CD8-positive, alpha-beta memory T cell (primary cell): ENCODE data around the gene SHTN1. TPM values are rescaled to one million over a fixed set of nuclear protein-coding genes. Genes with fewer than 3 reads are reported as not detected.

Experiments
- CTCF ChIA-PET: fragments of 350-600 bp; sonication (Branson Sonifier 250); formaldehyde crosslinking; loops from one replicate; lab custom pipeline; 2021; ENCODE audit warnings: antibody characterized with exemption; lab: Charles Lee
- POLR2A ChIA-PET: fragments of 350-600 bp; sonication (Branson Sonifier 250); formaldehyde crosslinking; loops from one replicate; lab custom pipeline; 2021; ENCODE audit warnings: antibody characterized with exemption; lab: Charles Lee
- DNase-seq, 5 donors: peaks; one replicate each; pipeline versions ENCODE4 v3.0.0 to v3.0.0-alpha.2; 2020 to 2022; ENCODE audit warnings: mixed read lengths in 1 of 5
- H3K27ac ChIP-seq: one replicate; pipeline ENCODE4 v1.7.0; 2013; ENCODE audit warnings: low read depth, mild to moderate bottlenecking, low read length, moderate library complexity
- H3K27me3 ChIP-seq: 2 replicates; pipeline ENCODE4 v1.7.0; 2013; ENCODE audit warnings: low read length, mild to moderate bottlenecking; ENCODE audit not compliant: insufficient read depth, poor library complexity, severe bottlenecking
- H3K36me3 ChIP-seq: 2 replicates; pipeline ENCODE4 v1.7.0; 2013; ENCODE audit warnings: mild to moderate bottlenecking, low read length, moderate library complexity; ENCODE audit not compliant: insufficient read depth
- H3K4me1 ChIP-seq: 2 replicates; pipeline ENCODE4 v1.7.0; 2013; ENCODE audit warnings: mild to moderate bottlenecking, low read length, moderate library complexity; ENCODE audit not compliant: insufficient read depth
- H3K4me3 ChIP-seq: 2 replicates; pipeline ENCODE4 v1.7.0; 2013; ENCODE audit warnings: mild to moderate bottlenecking, low read length
- H3K9me3 ChIP-seq: 2 replicates; pipeline ENCODE4 v1.7.0; 2013; ENCODE audit warnings: mild to moderate bottlenecking, low read length
- H3K27ac Mint-ChIP-seq, 8 donors: one replicate each; pipeline ENCODE4 v1.8.0; 2020 to 2021; ENCODE audit warnings: mixed read lengths in 8 of 8, mild to moderate bottlenecking in 6 of 8, inconsistent platforms in 3 of 8, moderate library complexity in 3 of 8
- H3K27me3 Mint-ChIP-seq, 2 donors: one replicate each; pipeline ENCODE4 v1.8.0; 2020 to 2021; ENCODE audit warnings: mixed read lengths in 2 of 2, mild to moderate bottlenecking in 1 of 2, moderate library complexity in 1 of 2
- H3K36me3 Mint-ChIP-seq, 3 donors: one replicate each; pipeline ENCODE4 v1.8.0; 2020 to 2021; ENCODE audit warnings: mixed read lengths in 3 of 3, inconsistent platforms in 1 of 3, mild to moderate bottlenecking in 1 of 3
- H3K4me1 Mint-ChIP-seq, 3 donors: one replicate each; pipeline ENCODE4 v1.8.0; 2020 to 2021; ENCODE audit warnings: mixed read lengths in 3 of 3, inconsistent platforms in 1 of 3, mild to moderate bottlenecking in 1 of 3
- H3K4me3 Mint-ChIP-seq, 7 donors: one replicate each; pipeline ENCODE4 v1.8.0; 2020 to 2021; ENCODE audit warnings: mixed read lengths in 7 of 7, mild to moderate bottlenecking in 6 of 7, moderate library complexity in 4 of 7, inconsistent platforms in 2 of 7
- H3K9me3 Mint-ChIP-seq, 5 donors: one replicate each; pipeline ENCODE4 v1.8.0; 2020 to 2022; ENCODE audit warnings: mixed read lengths in 5 of 5, mild to moderate bottlenecking in 3 of 5, moderate library complexity in 2 of 5, inconsistent platforms in 1 of 5
- polyA plus RNA-seq: library from polyadenylated mRNA; unstranded; fragments of 300-500 nt; fragmentation: Illumina TruSeq; gene quantifications from one replicate; pipeline ENCODE4 v1.2.3, GENCODE V29; 2021
- total RNA-seq, 2 experiments: library from RNA; stranded (reverse); gene quantifications; one replicate each; pipeline ENCODE4 v1.2.3, GENCODE V29; 2021

Gene SHTN1
- total and polyA plus RNA-seq, 3 experiments from 2014 or later, result 0.28 to 0.38 TPM; not detected in 1

DNA sequence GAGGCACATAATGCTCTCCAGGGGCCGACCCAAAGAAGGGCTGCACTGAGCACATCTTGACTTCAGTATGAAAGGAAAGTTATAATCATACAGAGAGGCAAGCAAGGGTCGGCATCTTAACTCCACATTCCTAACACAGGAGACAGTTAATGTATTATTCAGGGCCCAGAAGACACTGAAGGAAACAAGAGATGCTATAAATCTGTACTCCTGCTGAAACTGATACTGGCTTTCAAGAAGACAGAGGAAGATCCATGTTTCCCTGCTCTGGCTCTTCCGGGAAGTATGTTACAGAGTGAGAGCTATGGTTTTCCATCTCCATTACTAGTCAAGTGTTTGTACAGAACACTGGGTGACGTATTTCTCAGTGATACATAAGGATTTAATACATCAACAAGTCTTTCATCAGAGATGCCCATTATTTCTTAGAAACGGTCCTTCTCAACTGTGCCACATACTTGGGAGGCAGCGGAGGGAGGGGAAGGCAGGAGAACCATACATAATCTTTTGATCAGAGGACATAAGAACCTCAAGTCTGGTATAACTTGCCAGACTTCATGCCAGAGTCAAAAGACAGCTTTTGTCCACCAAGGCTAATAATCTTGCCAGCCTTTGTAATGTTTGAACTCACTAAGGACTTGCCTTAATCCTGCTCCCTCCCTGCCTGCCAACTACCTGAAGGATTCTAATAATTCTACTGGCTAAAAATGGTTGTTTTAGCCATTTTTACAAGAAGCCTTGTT is 97.6 kb downstream of the SHTN1 start:
- no peak overlapping the region for H3K27ac Mint-ChIP-seq
- DNase-seq, result no peak
- Histone ChIP-seq H3K9me3 (no peaks in the 10 kb centered on the region), H3K27ac (no peak overlapping the region), H3K36me3 (no peaks in the 10 kb centered on the region), H3K27me3 (no peaks in the 10 kb centered on the region), H3K4me1 (no peaks in the 10 kb centered on the region), H3K4me3 (no peak overlapping the region)
- H3K27me3 Mint-ChIP-seq, result no peaks in the 10 kb centered on the region
- H3K4me3 Mint-ChIP-seq, result no peak overlapping the region
- H3K4me1 Mint-ChIP-seq, result no peaks in the 10 kb centered on the region
- H3K36me3 Mint-ChIP-seq, result no peaks in the 10 kb centered on the region
- POLR2A ChIA-PET, result no interaction called here
- CTCF ChIA-PET, result no interaction called here
- peaks cover 0 to 3% (median 0%) of the 10 kb centered on the region in 5 donors for H3K9me3 Mint-ChIP-seq

DNA sequence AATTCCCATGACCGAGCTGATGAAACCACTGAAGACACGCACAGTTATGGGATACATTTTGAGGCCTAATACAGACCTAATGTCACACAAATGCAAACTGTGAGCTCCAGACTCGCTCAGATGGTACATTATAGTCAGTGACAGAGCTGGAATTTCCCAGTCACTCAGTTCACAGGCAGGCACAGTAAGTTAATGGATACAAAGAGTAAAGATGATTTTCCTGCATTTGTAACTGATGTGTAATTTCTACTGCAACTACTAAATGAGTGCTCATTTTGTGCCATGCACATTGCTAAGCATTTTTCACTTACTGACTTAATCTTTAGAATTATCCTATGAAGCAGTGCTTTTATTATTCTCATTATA is 99.2 kb downstream of the SHTN1 start:
- Mint-ChIP-seq H3K4me1 (no peaks in the 10 kb centered on the region), H3K27ac (no peak overlapping the region), H3K9me3 (peaks cover 0 to 3% (median 0%) of the 10 kb centered on the region in 5 donors), H3K36me3 (no peaks in the 10 kb centered on the region), H3K27me3 (no peaks in the 10 kb centered on the region), H3K4me3 (no peak overlapping the region)
- Histone ChIP-seq H3K27ac (no peak overlapping the region), H3K4me1 (no peaks in the 10 kb centered on the region), H3K9me3 (no peaks in the 10 kb centered on the region), H3K4me3 (no peak overlapping the region), H3K36me3 (no peaks in the 10 kb centered on the region), H3K27me3 (no peaks in the 10 kb centered on the region)
- DNase-seq, result no peak
- ChIA-PET CTCF (no interaction called here), POLR2A (no interaction called here)

DNA sequence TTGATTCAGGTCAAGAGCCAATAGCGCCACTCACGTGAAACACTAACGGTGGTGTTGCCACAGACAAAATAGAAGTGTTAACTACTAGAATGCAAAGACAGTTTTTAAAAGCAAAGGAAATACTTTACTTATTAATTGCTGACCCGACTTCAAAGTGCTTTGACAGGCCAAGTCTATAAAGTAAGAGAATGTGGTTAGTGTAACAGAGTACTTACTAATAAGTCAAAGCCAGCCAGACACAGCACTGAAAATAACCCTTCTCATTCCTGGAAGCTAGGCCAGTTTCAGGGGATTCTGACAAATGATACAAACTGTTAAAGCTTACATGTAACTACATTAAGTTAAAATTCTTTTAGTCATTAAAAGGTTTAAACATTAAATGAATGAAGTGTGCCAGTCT is 105.4 kb downstream of the SHTN1 start:
- Mint-ChIP-seq H3K27ac (no peak overlapping the region), H3K36me3 (no peaks in the 10 kb centered on the region), H3K4me1 (no peaks in the 10 kb centered on the region), H3K9me3 (peaks cover 0 to 3% (median 0%) of the 10 kb centered on the region in 5 donors), H3K4me3 (no peak overlapping the region), H3K27me3 (peaks cover 0 to 2% of the 10 kb centered on the region in 2 donors)
- Histone ChIP-seq H3K4me1 (no peaks in the 10 kb centered on the region), H3K27me3 (no peaks in the 10 kb centered on the region), H3K36me3 (no peaks in the 10 kb centered on the region), H3K4me3 (no peak overlapping the region), H3K9me3 (no peaks in the 10 kb centered on the region), H3K27ac (no peak overlapping the region)
- no peak for DNase-seq
- CTCF ChIA-PET, result no interaction called here
- POLR2A ChIA-PET, result no interaction called here

DNA sequence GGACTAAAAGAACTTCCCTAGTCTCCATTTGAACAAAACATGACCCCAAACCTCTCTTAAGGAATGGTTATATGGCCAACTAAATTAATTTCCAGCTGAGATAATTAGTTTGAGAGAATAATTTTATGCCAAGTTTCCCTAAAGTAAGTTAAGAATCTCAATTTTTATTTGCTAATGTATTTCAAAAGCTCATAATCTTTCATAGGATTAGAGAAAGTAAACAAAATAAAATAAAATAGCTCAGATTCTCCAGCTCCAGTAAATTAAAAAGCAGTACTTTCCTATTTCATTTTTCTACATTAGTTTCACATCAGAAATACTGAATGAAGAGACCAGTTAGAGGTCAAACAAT is 111.3 kb downstream of the SHTN1 start:
- Histone ChIP-seq H3K27ac (no peak overlapping the region), H3K4me1 (no peaks in the 10 kb centered on the region), H3K36me3 (no peaks in the 10 kb centered on the region), H3K9me3 (no peaks in the 10 kb centered on the region), H3K4me3 (no peak overlapping the region), H3K27me3 (no peaks in the 10 kb centered on the region)
- H3K4me3 Mint-ChIP-seq, result no peak overlapping the region
- ChIA-PET POLR2A (no interaction called here), CTCF (no interaction called here)
- peaks cover 6 to 16% of the 10 kb centered on the region in 2 donors for H3K27me3 Mint-ChIP-seq
- no peaks in the 10 kb centered on the region for H3K4me1 Mint-ChIP-seq
- H3K36me3 Mint-ChIP-seq, result no peaks in the 10 kb centered on the region
- no peaks in the 10 kb centered on the region for H3K9me3 Mint-ChIP-seq
- H3K27ac Mint-ChIP-seq, result no peak overlapping the region
- no peak for DNase-seq

DNA sequence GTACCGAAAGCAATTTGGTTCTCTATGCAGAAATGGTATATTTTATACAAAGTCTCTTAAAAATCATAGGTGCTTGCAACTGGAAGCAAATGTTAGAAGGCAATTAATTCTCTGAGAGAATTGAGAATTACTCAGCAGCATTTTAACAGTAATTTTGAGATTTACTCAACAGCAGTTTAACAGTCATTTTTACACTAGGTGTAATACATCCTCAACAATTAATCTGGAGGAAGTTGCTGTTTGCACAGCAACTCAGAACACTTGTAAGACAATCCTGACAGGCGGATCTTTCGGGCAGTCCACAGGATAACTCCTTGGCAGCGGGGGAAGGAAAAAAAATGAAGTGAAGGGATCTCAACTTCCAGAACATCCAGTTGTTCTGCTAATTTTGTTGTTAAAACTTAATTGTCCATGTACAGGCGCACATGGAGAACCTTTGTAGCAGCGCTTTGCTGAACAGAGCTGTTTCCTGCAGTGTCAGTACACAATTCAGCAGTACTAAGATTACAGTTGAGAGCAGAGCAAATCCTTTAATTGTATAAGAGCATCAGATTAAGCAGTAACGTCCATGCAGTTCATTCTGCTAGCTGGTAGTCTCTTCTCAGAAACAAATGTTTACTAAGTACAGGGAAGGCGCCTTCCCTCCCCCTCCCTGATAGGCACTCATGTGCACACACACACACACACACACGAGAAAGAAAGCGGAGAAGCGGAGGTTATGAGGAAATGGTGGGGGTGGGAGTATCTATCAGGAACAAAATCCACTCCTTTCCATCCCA is 111.9 kb downstream of the SHTN1 start:
- POLR2A ChIA-PET, result no interaction called here
- CTCF ChIA-PET, result no interaction called here

DNA sequence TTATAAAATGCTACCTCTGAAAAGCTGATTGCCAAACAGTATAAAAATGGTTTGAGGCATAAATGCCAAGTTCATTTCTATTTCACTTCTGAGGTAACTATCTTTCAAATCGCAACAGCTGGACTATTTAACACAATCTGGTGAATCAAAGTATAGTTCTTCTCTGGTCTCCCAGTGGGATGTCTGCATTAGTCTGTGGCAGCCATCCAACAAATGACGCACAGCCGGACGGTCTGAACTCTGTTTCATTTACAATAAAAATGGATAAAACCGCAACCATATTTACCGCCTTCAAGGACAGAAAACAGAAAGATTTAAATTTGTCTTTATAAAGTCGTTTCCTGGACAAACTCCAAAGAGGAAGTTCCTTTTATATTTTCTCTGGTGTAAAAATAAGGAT is 113.8 kb downstream of the SHTN1 start:
- Mint-ChIP-seq H3K27me3 (peaks cover 4 to 16% of the 10 kb centered on the region in 2 donors), H3K36me3 (no peaks in the 10 kb centered on the region), H3K4me1 (no peaks in the 10 kb centered on the region), H3K4me3 (no peak overlapping the region), H3K9me3 (no peaks in the 10 kb centered on the region), H3K27ac (no peak overlapping the region)
- Histone ChIP-seq H3K27ac (no peak overlapping the region), H3K4me3 (no peak overlapping the region), H3K36me3 (no peaks in the 10 kb centered on the region), H3K9me3 (no peaks in the 10 kb centered on the region), H3K27me3 (no peaks in the 10 kb centered on the region), H3K4me1 (no peaks in the 10 kb centered on the region)
- no peak for DNase-seq
- POLR2A ChIA-PET, result no interaction called here
- CTCF ChIA-PET, result no interaction called here

More for the DNA sequence above, 111.9 kb downstream of the SHTN1 start:
- Histone ChIP-seq H3K36me3 (no peaks in the 10 kb centered on the region), H3K4me1 (no peaks in the 10 kb centered on the region), H3K27me3 (no peaks in the 10 kb centered on the region), H3K27ac (no peak overlapping the region), H3K9me3 (no peaks in the 10 kb centered on the region), H3K4me3 (no peak overlapping the region)
- no peak overlapping the region for H3K4me3 Mint-ChIP-seq
- no peaks in the 10 kb centered on the region for H3K36me3 Mint-ChIP-seq
- DNase-seq, result no peak
- H3K9me3 Mint-ChIP-seq, result no peaks in the 10 kb centered on the region
- H3K27me3 Mint-ChIP-seq, result peaks cover 6 to 16% of the 10 kb centered on the region in 2 donors
- no peak overlapping the region for H3K27ac Mint-ChIP-seq
- H3K4me1 Mint-ChIP-seq, result no peaks in the 10 kb centered on the region

DNA sequence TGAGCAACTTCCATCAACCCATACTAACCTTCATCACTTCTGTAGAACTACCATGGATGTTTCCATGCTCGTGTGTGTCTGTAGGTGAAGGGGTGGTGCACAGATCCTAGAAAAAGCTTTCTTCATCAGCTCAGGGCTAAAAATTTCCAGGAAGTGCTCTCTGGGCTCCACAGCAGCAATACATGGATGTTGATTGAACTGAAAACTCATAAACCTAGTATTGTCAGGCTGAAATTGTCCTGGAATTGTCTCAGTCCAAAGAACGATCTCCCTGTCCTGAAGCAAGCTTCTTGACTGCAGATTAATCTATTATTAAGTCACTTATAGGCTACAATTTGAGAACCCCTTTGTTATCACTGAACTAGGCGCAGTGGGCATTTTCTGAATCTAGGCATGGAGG is 115.9 kb downstream of the SHTN1 start:
- CTCF ChIA-PET, result interaction anchor here (0.9 kb wide), 1 partner anchor 286 kb away, joined by 3 read pairs; no protein-coding TSS in a partner anchor

DNA sequence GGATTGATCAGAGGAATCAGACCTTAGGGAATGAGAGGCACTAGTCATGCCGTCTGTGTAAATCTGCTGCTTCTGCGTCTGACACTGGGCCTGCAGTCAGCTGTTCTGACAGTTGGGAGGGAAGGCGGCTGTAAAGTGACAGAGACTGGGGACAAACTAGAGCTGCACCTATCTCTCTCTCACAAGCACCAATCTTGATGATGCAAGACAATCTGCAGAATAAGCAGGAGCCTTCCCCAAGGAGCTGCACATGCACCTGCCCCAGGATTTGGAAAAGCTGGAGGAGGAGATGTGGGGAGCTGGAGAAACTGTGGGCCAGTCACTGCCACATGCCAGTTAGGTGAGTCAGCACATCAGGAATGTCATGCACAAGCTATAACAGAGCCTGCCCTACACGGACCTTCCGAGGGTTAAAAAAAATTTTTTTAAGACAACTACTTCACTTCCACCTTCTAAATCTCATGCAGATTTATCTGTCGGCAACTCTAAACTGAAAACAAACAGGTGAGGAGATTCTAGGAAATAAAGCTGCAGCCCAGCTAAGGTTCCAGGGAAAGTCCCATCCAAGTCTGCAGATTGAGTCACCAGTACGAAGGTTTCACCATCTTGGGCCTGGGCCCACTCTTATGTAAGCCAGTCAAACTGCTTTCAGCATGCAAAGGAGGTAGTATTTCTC is 116.5 kb downstream of the SHTN1 start:
- Mint-ChIP-seq H3K9me3 (no peaks in the 10 kb centered on the region), H3K4me1 (no peaks in the 10 kb centered on the region), H3K27ac (no peak overlapping the region), H3K27me3 (peaks cover 4 to 16% of the 10 kb centered on the region in 2 donors), H3K4me3 (no peak overlapping the region), H3K36me3 (no peaks in the 10 kb centered on the region)
- no peaks in the 10 kb centered on the region for H3K9me3 ChIP-seq
- DNase-seq, result no peak
- H3K27me3 ChIP-seq, result no peaks in the 10 kb centered on the region
- no peaks in the 10 kb centered on the region for H3K36me3 ChIP-seq
- H3K4me1 ChIP-seq, result no peaks in the 10 kb centered on the region
- ChIA-PET POLR2A (no interaction called here), CTCF (no interaction called here)
- no peak overlapping the region for H3K4me3 ChIP-seq
- H3K27ac ChIP-seq, result no peak overlapping the region

More for the DNA sequence above, 115.9 kb downstream of the SHTN1 start:
- DNase-seq, result no peak
- no peaks in the 10 kb centered on the region for H3K36me3 Mint-ChIP-seq
- H3K4me3 ChIP-seq, result no peak overlapping the region
- H3K9me3 ChIP-seq, result no peaks in the 10 kb centered on the region
- POLR2A ChIA-PET, result no interaction called here
- no peaks in the 10 kb centered on the region for H3K27me3 ChIP-seq
- H3K4me3 Mint-ChIP-seq, result no peak overlapping the region
- H3K27ac ChIP-seq, result no peak overlapping the region
- no peaks in the 10 kb centered on the region for H3K9me3 Mint-ChIP-seq
- no peaks in the 10 kb centered on the region for H3K36me3 ChIP-seq
- no peaks in the 10 kb centered on the region for H3K4me1 ChIP-seq
- no peak overlapping the region for H3K27ac Mint-ChIP-seq
- peaks cover 4 to 16% of the 10 kb centered on the region in 2 donors for H3K27me3 Mint-ChIP-seq
- no peaks in the 10 kb centered on the region for H3K4me1 Mint-ChIP-seq
